Transverse colon (tissue), 4 donors: ENCODE data around the gene GPATCH3. TPM values are rescaled to one million over a fixed set of nuclear protein-coding genes. Genes with fewer than 3 reads are reported as not detected.

ENCODE experiments used
- DNase-seq: peaks from one replicate; pipeline ENCODE4 v3.0.0-alpha.2; 2019
- H3K27ac ChIP-seq, 4 donors: fragments of 200-600 bp; sonication (generic); 2 replicates each; pipeline ENCODE4 v1.5.1; 2016 to 2018; ENCODE audit warnings: inconsistent platforms in 4 of 4
- H3K27me3 ChIP-seq: fragments of 200-600 bp; sonication (generic); 2 replicates; pipeline ENCODE4 v1.5.1; 2017; ENCODE audit warnings: inconsistent platforms
- H3K36me3 ChIP-seq, 4 donors: fragments of 200-600 bp; sonication (generic); 2 replicates each; pipeline ENCODE4 v1.5.1; 2017 to 2019; ENCODE audit warnings: inconsistent platforms in 4 of 4
- H3K4me1 ChIP-seq, 4 donors: fragments of 200-600 bp; sonication (generic); 2 replicates each; pipeline ENCODE4 v1.5.1; 2017 to 2020; ENCODE audit warnings: inconsistent platforms in 4 of 4
- H3K4me3 ChIP-seq, 4 donors: fragments of 200-600 bp; sonication (generic); 1 replicate in 1 of 4; 2 replicates in 3 of 4; pipeline versions ENCODE4 v1.5.1 to v1.6.1; 2017 to 2019; ENCODE audit warnings: inconsistent platforms in 4 of 4
- H3K9me3 ChIP-seq, 2 donors: fragments of 200-600 bp; sonication (generic); 2 replicates each; pipeline ENCODE4 v1.5.1; 2017 to 2019; ENCODE audit warnings: inconsistent platforms in 2 of 2
- CTCF ChIP-seq, 5 experiments: fragments of 200-600 bp in 3 of 5; fragments of 450-650 bp in 2 of 5; sonication (generic) in 3 of 5; IDR thresholded peaks; 1 replicate in 2 of 5; 2 replicates in 3 of 5; pipeline ENCODE4 v1.5.1; 2016 to 2017; ENCODE audit warnings: antibody characterized with exemption in 5 of 5, inconsistent platforms in 3 of 5, mild to moderate bottlenecking in 2 of 5, moderate library complexity in 1 of 5
- EP300 ChIP-seq: sonication (generic); formaldehyde crosslinking; IDR thresholded peaks from one replicate; pipeline ENCODE4 v1.6.1; 2017; ENCODE audit warnings: antibody characterized with exemption, low read depth
- POLR2A ChIP-seq: fragments of 450-650 bp; IDR thresholded peaks from one replicate; pipeline ENCODE4 v1.6.1; 2016; ENCODE audit warnings: antibody characterized with exemption, mild to moderate bottlenecking, moderate library complexity
- POLR2AphosphoS5 ChIP-seq, 3 donors: sonication (generic); formaldehyde crosslinking; IDR thresholded peaks; one replicate each; pipeline ENCODE4 v1.6.1; 2016; ENCODE audit warnings: antibody characterized with exemption in 3 of 3
- WGBS, 2 donors: methylation state at CpG; one replicate each; pipeline ENCODE4 v1.1.5; 2018; ENCODE audit warnings: low coverage in 1 of 2; 5-methylcytosine and 5-hydroxymethylcytosine counted together
- in situ Hi-C, 4 donors: fragments of 200-750 bp; cut with MboI; loops; one replicate each; pipeline versions ENCODE4 v1.15.0 to v1.15.1; 2017; ENCODE audit warnings: low sequenced_read_pairs in 3 of 4, low pct_ligation_motif_present in 1 of 4, low pct_unique_long_range_greater_than_20kb in 1 of 4
- intact Hi-C: fragments of 100-400 bp; cut with DNase I; formaldehyde crosslinking; loops from one replicate; pipeline ENCODE4 v1.15.1; 2023; ENCODE audit warnings: low total_unique reads
- total RNA-seq, 4 donors: library from RNA; depleted of rRNA; stranded (reverse); fragments of >200 nt; gene quantifications; one replicate each; pipeline ENCODE4 v1.1.0, GENCODE V29; 2016

The GPATCH3 gene
- total RNA-seq, 4 donors from 2014 or later: 3.2 to 35.9 (median 10.7) TPM

- H3K27ac ChIP-seq: no peak overlapping the region
- no peak for DNase-seq
- H3K9me3 ChIP-seq: no peaks in the 10 kb centered on the region
- peaks cover 0 to 21% (median 5%) of the 10 kb centered on the region in 4 donors for H3K36me3 ChIP-seq
- no peak overlapping the region for H3K4me3 ChIP-seq
- H3K4me1 ChIP-seq: no peaks in the 10 kb centered on the region
- no peaks in the 10 kb centered on the region for H3K27me3 ChIP-seq
- in situ Hi-C loops (no loop called here), intact Hi-C loops (no loop called here)
- no peak for TF ChIP-seq EP300
- no peak for TF ChIP-seq POLR2A
- TF ChIP-seq CTCF (IDR thresholded peaks at IDR 0.05): no peak
- TF ChIP-seq POLR2AphosphoS5 (IDR thresholded peaks at IDR 0.05): no peak
- WGBS, 2 donors: 69 to 73% methylated on average over 3 of the region's 3 CpGs
These were observed 32.3 kb upstream of the GPATCH3 start for GRCh38 chr1:26932531-26932930.

- Histone ChIP-seq H3K27ac (no peak overlapping the region), H3K4me3 (no peak overlapping the region), H3K36me3 (peaks cover 0 to 35% (median 12%) of the 10 kb centered on the region in 4 donors), H3K4me1 (peaks cover 8 to 23% (median 20%) of the 10 kb centered on the region in 4 donors), H3K9me3 (no peaks in the 10 kb centered on the region), H3K27me3 (no peaks in the 10 kb centered on the region)
- DNase-seq: no peak
- 75 to 98% methylated on average over 1 to 3 of the region's 3 CpGs for WGBS, 2 donors
- in situ Hi-C loops (no loop called here), intact Hi-C loops (no loop called here)
- no peak for TF ChIP-seq CTCF (IDR thresholded peaks at IDR 0.05)
- TF ChIP-seq EP300: no peak
These were observed 23.4 kb upstream of the GPATCH3 start for GRCh38 chr1:26923711-26924110.

- H3K27me3 ChIP-seq: no peaks in the 10 kb centered on the region
- no peak for DNase-seq
- no peak overlapping the region for H3K27ac ChIP-seq
- H3K36me3 ChIP-seq: peaks cover 0 to 29% (median 9%) of the 10 kb centered on the region in 4 donors
- intact Hi-C loops: no loop called here
- H3K4me1 ChIP-seq: peaks cover 8 to 23% (median 20%) of the 10 kb centered on the region in 4 donors
- TF ChIP-seq EP300 (no peak), CTCF (IDR thresholded peaks at IDR 0.05) (no peak), POLR2A (no peak), POLR2AphosphoS5 (IDR thresholded peaks at IDR 0.05) (no peak)
- WGBS, 2 donors: 88 to 100% methylated on average over 2 to 3 of the region's 3 CpGs
- in situ Hi-C loops: no loop called here
- H3K9me3 ChIP-seq: no peaks in the 10 kb centered on the region
- peak overlapping the region in 1 of 4 donors; percentile 77 for H3K4me3 ChIP-seq
These were observed 22.6 kb upstream of the GPATCH3 start for GRCh38 chr1:26922901-26923300.

- H3K4me1 ChIP-seq: peaks cover 8 to 23% (median 20%) of the 10 kb centered on the region in 4 donors
- peak overlapping the region in 3 of 4 donors; percentile 85 to 94 (median 93) for H3K27ac ChIP-seq
- TF ChIP-seq CTCF (IDR thresholded peaks at IDR 0.05): no peak
- no peak for TF ChIP-seq POLR2A
- TF ChIP-seq EP300: no peak
- TF ChIP-seq POLR2AphosphoS5 (IDR thresholded peaks at IDR 0.05): no peak
- WGBS, 2 donors: 13 to 18% methylated on average over 3 to 6 of the region's 6 CpGs
- in situ Hi-C loops: no loop called here
- intact Hi-C loops: no loop called here
- no peak for DNase-seq
- no peaks in the 10 kb centered on the region for H3K27me3 ChIP-seq
- peak overlapping the region; percentile 74 to 98 (median 78) for H3K4me3 ChIP-seq
- peaks cover 0 to 24% (median 8%) of the 10 kb centered on the region in 4 donors for H3K36me3 ChIP-seq
- H3K9me3 ChIP-seq: no peaks in the 10 kb centered on the region
These were observed 22.1 kb upstream of the GPATCH3 start for GRCh38 chr1:26922431-26922729.
